Stimulated activated naive CD4-positive, alpha-beta T cell treated with Interleukin-2 at 50 U/mL for 16 hours (primary cell): ENCODE data around the gene PCBD2.
"Not testable (repeated sequence)": the region's sequence is repeated elsewhere in the genome, so short reads cannot be mapped to it uniquely, and the experiment has no call there.

Source experiments
- DNase-seq: peaks from one replicate; lab custom pipeline; 2025; lab: John Stamatoyannopoulos, UW

PCBD2 gene

DNA sequence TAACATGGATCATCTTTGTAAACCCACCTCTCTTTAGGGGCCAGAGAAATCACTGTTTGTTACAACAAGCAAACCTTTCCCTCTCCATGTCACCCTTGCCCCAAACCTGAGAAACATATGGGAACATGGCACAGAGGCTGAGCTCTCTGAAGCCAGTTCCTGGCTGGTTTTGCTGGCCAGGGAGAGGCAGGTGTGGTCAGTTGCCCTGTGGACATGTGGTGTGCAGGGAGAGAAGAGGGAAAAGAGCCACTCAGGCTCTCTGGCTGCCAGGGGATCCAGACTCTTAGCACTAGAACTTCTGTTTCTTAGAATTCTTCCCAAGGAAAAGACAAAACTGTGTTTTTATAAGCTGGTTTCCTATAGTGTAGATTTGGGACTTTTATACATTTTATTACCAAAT lies 58.2 kb downstream of the PCBD2 start:
- no peak for DNase-seq

DNA sequence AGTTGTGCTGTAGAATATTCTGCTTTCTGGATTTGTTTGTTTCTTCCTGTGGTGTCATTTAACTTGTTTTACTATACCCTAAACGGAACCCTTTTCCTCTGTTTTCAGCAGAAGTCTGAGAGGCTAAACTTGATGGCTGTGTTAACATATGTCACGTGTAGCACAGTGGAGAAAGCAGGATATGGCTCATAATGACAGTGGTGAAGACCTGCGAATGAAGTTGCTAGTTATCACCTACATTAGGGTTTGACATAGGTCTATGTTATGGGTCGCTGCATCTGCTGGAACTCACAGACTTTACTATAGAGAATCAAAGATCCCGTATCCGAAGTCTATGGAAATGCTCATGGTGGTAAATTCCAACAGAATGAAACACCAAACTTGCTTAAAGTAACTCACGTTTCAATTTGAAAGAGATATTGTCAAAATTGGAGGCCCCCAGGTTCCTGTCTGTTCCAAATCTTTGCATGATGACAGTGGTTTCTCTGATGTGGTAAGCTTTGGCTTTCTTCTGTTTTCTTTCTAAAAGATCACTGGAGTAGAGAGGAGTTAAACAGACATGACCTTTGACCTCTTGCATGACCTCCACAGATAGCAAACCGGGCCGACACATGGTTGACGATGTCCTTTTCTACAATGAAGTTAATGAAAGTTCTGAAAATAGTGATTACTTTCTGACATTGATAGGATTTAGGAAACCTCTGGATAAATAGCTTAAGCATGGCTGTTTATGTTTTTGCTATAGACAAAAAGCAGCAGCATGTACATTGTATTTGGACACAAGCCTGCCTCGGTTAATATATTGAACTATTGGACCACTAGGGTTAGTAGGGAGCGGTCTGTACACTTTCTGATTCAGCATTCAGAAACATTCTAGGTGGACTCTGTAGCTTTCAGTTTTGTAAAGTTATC lies 59.7 kb downstream of the PCBD2 start:
- DNase-seq, result no peak

DNA sequence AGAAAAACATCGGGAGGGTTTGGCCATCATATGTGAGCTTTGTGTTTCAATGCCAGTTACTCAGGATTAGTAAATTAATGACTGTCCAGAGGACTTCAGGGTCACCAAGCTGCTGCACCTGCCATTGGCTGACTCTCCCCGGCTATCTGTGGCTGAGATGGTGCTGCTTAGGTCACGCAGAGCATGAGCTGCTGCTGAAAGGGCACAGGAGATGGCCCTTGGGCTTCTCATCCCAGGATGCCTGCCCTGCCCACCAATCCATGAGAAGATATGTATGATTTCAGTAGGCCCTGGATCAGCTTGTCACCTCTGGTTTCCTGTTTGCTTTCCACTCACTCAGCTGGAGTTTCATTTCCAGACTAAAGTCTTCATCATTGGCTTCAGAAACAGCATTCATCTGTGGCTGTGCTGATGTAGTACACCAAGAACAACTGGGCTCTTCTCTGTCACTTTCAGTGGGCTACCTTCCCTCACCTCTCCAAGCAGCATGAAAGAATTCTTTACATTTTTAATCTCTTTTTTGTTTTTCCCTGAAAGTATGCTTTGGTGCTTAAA lies 60.4 kb downstream of the PCBD2 start:
- no peak for DNase-seq

DNA sequence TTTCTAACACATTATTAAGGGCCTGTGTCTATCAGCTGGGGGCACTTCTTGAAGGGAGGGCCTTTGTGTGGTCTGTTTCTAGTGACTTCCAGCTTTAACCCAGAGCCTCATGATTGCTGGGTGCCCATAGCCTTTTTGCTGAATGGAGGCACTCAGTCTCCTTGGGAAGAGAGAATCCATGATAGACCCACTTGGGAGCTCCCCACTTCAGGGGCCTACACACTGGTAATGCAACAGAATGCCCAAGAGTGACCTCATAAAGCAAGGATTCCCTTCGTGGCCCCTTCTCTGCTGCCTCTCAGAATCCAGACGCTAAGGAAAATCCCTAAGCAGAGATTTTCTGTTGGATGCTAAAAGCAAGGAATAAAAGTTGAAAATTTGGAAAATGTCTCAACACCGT lies 62.7 kb downstream of the PCBD2 start, which contains the start of gene CATSPER3:
CATSPER3 (plus strand) TSS at position 301 of the 400 bp plus-strand sequence; CDS start at position 386, 85 bp downstream.
- DNase-seq, result no peak

DNA sequence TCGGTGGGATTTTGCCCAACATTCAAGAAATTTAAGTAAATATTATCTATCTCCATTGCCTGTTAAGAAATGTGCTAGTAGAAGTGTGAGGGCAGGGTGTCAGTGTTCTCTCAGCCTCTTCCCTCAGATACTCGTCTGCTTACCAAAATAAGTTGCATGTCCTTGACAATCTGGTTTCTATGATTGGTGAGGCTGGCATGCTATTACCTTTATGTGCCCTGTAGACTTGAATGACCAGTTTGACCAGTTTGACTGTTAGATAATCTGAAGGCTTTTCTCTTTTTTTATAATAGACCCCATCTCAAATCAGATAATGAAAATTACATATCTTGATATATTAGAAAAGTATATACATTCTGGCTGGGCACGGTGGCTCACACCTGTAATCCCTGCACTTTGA lies 63.1 kb downstream of the PCBD2 start:
- no peak for DNase-seq

DNA sequence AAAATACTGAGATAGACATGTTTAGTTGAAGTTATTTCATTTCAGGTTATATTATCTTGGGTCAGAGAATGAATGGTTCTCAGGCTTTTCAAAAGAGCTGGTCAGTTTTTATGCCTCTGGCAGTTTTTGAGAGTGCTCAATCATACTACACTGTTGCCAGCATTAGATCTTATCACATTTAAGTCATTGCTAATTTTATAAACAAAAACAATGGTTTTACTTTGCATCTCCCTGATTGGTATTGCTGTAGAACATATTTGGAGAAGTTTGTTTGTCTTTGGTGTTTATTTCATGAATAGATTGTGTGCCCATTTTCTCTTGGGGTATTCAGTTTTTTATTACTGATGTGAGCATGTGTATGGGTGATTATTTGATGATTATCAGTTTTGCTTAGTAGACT lies 64.2 kb downstream of the PCBD2 start:
- DNase-seq, result no peak

DNA sequence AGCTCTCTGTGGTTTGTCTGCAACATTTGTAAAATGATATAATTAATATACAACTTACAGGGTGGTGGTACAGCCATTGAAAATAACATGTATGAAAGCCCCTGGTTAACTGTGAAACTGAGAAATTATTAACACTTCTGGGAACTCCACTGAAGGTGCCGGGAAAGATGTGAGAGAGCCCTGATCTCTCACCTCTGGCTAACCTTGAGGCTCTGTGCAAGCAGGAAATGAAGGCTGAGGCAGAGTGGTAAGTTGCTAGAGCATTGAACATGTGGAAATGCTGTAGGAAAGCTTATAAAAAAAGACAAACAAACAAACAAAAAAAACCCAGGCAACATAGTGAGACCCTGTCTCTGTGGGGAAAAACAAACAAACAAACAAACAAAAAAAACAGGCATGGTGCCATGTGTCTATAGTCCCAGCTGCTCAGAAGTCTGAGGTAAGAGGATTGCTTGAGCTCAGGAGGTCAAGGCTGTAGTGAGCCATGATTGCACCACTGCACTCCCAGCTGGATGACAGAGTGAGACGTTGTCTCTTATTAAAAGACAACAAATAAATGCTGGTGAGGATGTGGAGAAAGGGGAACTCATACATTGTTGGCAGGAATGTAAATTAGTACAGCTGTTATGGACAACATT lies 70.3 kb downstream of the PCBD2 start:
- no peak for DNase-seq

DNA sequence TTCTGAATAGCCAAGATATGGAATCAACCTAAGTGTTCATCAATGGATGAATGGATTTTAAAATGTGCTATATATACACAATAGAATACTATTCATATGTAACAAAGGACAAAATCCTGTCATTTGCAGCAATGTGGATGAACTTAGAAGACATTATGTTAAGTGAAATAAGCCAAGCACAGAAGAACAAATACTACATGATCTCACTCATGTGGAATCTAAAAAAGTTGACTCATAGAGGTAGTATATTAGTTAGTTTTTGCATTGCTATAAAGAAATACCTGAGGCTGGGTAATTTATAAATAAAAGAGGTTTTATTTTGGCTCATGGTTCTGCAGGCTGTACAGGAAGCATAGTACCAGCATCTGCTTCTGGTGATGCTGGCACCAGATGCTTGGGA lies 70.9 kb downstream of the PCBD2 start:
- no peak for DNase-seq

DNA sequence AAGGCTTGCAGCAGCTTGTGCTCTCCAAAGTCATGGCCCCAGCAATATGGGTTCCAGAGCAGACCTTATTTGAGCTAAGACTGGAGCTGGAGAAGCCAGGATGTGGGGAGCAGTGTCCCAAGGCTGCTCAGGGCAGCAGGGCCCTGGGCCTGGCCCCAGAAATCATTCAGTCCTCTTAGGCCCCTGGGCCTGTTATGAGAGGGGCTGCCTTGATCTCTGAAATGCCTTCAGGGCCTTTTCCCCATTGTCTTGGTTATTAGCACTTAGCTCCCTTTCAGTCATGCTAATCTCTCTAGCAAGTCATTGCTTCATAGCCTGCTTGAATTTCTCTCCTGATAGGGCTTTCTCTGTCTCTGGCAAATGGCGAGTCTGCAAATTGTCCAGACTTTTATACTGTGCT lies 71.9 kb downstream of the PCBD2 start:
- no peak for DNase-seq

DNA sequence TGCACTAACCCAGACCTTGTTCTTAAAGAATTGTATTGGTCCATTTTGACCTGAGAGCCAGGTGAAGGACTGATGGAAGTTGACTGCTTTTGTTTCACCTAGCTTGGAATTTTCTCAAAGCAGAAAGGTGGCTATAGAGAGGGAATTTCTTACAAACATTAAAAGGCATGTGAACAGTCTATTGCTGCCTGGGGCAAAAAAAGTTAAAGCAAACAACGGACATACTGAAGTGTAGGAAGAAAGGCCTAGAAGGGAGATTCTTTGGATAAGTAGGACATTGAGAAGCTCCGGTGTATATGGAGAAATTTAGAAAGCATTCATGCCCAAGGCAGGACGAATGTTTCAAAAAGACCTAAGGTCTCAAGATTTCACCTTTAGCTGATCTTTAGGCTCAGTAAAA lies 74.5 kb downstream of the PCBD2 start:
- DNase-seq, result no peak

DNA sequence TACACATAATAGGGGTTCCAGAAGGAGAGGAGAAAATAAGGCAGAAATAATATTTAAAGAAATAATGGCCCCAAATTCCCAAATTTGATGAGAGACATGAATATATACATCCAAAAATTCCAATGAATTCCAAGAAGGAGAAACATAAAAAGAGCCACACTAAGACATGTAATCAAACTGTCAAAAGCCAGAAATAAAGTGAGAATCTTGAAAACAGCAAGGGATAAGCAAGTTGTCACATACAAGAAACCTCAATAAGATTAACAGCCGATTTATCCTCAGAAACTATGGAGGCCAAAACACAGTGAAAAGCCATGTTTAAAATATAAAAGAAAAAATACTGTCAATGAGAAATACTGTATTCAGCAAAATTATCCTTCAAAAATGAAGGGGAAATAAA lies 77.3 kb downstream of the PCBD2 start:
- DNase-seq, result no peak

DNA sequence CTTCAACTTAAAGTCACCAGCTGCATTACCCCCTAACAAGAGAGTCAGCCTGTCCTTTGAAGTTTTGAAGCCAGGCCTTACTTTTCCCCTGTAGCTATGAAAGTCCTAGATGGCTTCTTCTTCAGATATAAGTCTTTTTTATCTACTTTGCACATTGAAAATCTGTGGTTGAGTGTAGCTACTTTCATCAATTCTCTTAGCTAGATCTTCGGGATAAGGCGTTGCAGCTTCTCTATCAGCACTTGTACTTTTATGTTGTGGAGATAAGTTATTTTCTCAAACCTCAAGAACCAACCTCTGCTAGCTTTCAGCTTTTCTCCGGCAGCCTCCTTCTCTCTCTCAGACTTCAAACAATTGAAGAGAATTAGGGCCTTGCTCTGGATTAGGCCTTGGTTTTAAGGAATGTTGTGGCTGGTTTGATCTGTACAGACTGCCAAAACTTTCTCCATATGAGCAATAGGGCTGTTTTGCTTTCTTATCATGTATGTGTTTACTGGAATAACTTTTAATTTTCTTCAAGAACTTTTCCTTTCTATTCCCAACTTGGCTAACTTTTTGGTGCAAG lies 84.4 kb downstream of the PCBD2 start:
- DNase-seq, result no peak

DNA sequence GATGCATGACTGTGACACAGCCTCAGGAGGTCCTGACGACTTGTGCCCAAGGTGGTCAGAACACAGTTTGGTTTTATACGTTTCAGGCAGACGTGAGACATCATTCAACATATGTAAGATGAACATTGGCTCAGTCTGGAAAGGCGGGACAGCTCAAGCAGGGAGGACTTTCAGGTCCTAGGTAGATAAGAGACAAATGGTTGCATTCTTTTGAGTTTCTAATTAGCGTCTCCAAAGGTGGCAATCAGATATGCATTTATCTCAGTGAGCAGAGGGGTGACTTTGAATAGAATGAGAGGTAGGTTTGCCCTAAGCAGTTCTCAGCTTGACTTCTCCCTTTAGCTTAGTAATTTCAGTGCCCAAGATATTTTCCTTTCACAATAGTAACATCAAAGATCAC lies 85.3 kb downstream of the PCBD2 start:
- DNase-seq, result not testable (repeated sequence)

DNA sequence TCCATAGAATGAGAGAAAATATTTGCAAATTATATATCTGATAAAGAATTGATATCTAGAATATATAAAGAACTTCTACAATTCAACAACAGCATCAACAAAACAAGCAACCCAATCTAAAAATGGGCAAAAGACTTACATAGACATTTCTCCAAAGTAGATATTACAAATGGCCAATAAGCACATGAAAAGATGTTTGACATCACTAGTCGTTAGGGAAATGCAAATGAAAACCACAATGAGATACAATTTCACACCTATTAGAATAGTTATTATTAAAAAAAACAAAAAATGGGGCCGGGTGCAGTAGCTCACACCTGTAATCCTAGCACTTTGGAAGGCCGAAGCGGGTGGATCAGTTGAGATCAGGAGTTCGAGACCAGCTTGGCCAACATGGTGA lies 87.2 kb downstream of the PCBD2 start:
- no peak for DNase-seq

DNA sequence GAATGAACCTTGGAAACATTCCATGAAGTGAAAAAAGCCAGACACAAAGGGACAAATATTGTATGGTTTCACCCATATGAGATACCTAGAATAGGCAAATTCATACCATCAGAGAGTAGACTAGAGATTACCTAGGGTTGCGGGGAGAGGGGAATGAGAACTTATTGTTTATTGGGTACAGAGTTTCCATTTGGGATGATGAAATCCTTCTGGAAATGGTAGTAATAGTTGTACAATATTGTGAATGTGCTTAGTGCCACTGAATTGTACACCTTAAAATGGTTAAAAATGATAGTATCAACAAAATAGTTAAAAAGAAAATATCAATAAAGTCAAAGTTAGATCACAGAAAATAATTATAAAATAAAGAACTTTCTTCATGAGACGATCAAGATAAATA lies 88.2 kb downstream of the PCBD2 start:
- no peak for DNase-seq

DNA sequence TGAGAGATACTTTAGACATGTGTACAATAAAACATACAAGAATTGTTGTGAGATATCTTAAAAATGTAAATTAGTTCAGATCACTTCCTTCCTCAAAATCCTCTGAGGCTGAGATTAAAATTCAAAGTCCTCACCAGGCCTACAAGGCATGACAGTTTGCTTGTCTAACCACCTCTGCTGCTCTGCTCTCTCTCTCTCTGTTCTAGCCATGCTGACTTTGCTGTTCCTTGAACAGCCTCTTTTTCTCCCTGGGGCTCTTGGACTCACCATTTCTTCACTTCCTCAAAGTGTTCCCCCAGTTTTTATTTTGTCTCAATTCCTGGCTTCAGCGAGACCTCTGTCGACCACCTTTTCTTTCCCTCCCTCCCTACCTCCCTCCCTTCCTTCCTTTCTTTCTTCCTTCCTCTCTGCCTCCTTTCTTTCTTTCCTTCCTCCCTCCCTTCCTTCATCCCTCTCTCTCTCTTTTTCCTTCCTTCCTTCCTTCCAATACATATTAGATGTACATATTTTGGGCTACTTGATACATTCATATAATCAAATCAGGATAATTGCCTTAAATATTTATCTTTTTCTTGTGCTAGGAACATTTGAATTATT lies 89.7 kb downstream of the PCBD2 start:
- DNase-seq, result no peak

DNA sequence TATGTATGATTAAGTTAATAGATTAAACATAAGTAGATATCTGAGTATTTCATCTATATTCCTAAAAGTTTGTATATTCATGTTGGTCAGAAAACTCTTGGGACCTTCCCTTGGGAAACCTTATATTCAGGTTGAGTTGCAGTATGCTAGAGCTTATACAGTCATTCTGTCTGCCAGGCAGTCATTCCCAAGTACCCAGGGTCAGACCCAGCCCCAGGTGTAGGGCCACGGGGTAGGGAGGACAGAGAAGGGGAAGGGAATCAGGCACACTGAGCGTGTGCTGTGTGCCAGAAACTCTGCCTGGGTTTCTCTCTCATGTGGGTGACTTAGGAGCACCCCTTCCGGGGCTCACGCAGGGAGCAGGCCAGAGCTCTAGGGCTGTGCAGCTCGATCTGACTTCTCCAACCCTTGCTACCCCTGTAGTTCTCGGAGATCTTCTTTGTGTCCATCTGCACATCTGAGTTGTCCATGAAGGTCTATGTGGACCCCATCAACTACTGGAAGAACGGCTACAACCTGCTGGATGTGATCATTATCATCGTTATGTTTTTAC lies 91.0 kb downstream of the PCBD2 start:
- DNase-seq, result no peak

DNA sequence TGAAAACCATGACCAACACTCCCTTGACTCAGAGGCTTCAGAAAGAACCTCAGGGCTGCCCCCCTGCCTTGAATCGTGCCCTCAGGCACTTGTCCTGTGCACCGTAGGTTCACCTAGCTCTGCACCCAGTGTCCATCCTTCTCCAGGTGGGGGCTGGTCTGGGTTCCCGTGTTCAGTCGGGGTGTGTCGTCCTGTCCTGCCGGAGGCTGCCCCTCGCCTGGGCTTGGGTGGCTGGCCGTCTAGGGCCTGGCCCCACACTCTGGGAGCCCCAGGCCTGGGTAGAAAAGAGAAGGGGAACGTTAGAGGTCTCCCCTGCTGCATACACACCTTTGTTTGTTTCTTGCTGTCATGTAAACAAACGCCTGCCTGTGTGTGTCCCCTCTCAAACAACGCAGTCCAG lies 92.1 kb downstream of the PCBD2 start:
- DNase-seq, result no peak

DNA sequence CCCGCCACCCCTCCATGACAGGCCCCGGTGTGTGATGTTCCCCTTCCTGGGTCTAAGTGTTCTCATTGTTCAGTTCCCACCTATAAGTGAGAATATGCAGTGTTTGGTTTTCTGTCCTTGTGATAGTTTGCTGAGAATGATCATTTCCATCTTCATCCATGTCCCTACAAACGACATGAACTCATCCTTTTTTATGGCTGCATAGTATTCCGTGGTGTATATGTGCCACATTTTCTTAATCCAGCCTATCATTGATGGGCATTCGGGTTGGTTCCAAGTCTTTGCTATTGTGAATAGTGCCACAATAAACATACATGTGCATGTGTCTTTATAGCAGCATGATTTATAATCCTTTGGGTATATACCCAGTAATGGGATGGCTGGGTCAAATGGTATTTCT lies 93.1 kb downstream of the PCBD2 start:
- DNase-seq, result not testable (repeated sequence)

DNA sequence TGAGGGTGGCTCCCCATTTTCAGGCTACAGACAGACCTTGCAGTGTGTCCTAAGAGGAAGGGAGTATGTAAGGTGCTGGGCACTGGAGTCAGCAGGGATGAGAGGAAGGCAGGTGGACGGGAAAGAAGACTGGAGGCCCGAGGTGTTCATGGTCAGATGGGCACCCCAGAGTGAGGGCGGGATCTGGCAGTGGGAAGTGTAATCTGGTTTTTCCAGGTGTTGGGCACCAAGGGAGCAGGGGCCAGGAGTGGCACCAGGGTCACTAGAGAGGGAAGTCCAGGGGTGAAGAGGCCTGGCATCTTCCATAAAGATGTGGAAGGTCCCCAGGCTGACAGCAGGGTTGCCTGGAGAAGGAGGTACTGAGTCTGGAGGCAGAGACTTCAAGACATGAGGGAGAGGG lies 99.4 kb downstream of the PCBD2 start:
- no peak for DNase-seq

DNA sequence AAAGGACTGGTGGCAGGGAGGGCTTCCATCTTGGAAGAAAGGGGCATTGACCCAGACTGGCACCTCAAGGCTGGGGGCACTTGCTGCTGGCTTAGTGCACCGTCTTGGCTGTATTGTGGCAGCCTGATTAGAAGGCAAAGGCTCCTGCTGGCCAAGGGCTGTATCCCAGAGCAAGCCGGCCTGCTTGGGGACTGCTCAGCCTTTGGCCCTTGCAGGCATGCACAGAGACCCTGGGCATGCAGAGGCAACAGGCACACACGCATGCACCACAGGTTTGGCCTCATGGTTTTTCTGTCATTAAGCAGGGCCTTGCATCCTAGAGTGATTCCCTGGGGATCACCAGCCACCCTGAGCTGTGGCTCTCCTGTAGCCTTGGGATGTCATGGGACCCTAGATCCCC lies 100.1 kb downstream of the PCBD2 start:
- DNase-seq, result no peak

DNA sequence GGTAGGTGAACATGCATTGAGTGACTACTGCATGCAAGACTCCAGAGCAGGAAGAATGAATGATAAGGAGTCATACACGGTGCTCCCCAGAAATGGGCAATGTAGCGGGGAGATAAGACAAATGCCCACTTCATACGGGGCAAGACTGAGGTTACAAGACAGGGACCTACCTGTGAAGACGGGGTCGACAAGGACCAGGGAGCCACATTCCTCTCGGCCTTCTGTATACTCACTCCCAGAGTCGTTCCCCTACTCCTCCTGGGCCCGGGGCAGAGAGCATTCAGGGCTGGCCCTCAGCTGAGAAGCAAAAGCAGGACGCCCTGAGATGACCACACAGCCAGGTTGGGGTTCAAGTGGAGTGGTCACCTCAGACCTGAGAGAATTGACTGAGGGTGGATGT lies 102.4 kb downstream of the PCBD2 start:
- no peak for DNase-seq
